Skeletal muscle tissue (tissue), 4 donors: ENCODE measurements around the gene FREY1. TPM values are rescaled to one million over a fixed set of nuclear protein-coding genes. Genes with fewer than 3 reads are reported as not detected.
"Not testable (repeated sequence)": the region's sequence is repeated elsewhere in the genome, so short reads cannot be mapped to it uniquely, and the experiment has no call there.

Experiments used
- H3K27ac ChIP-seq: one replicate; pipeline ENCODE4 v1.7.0; 2013; ENCODE audit warnings: mild to moderate bottlenecking, low read depth, low read length, inconsistent platforms
- H3K27me3 ChIP-seq, 3 donors: one replicate each; pipeline ENCODE4 v1.7.0; 2013; ENCODE audit warnings: low read length in 3 of 3; ENCODE audit not compliant: control insufficient read depth in 3 of 3, insufficient read depth in 3 of 3
- H3K36me3 ChIP-seq, 3 donors: one replicate each; pipeline ENCODE4 v1.7.0; 2013; ENCODE audit warnings: low read length in 3 of 3; ENCODE audit not compliant: control insufficient read depth in 3 of 3, insufficient read depth in 3 of 3
- H3K4me1 ChIP-seq, 3 donors: one replicate each; pipeline ENCODE4 v1.7.0; 2013; ENCODE audit warnings: low read length in 3 of 3, mild to moderate bottlenecking in 3 of 3; ENCODE audit not compliant: control insufficient read depth in 3 of 3, insufficient read depth in 3 of 3
- H3K4me3 ChIP-seq, 3 donors: one replicate each; pipeline ENCODE4 v1.7.0; 2013; ENCODE audit warnings: low read length in 3 of 3
- H3K9ac ChIP-seq, 3 donors: one replicate each; pipeline ENCODE4 v1.7.0; 2013; ENCODE audit warnings: low read length in 3 of 3, mild to moderate bottlenecking in 3 of 3, moderate library complexity in 2 of 3, low read depth in 1 of 3
- H3K9me3 ChIP-seq, 3 donors: one replicate each; pipeline ENCODE4 v1.7.0; 2013; ENCODE audit warnings: low read length in 3 of 3; ENCODE audit not compliant: control insufficient read depth in 3 of 3
- total RNA-seq: library from RNA; depleted of rRNA; stranded (reverse); fragments of >200 nt; gene quantifications from one replicate; pipeline ENCODE4 v1.2.3, GENCODE V29; 2014
- donor health status: Osteomylitis.

FREY1 gene
- total RNA-seq, 1 donor from 2014 or later: 1.6 TPM

GRCh38 chr11:45915446-45915845, 8.4 kb upstream of the FREY1 start:
- Histone ChIP-seq H3K27ac (no peak overlapping the region), H3K27me3 (no peaks in the 10 kb centered on the region), H3K9me3 (no peaks in the 10 kb centered on the region), H3K4me1 (peaks cover 21 to 31% (median 24%) of the 10 kb centered on the region in 3 donors), H3K4me3 (no peak overlapping the region), H3K36me3 (peaks cover 36 to 42% (median 40%) of the 10 kb centered on the region in 3 donors), H3K9ac (no peak overlapping the region)

GRCh38 chr11:45913942-45914635, 7.0 kb upstream of the FREY1 start:
- no peak overlapping the region for H3K4me3 ChIP-seq
- H3K36me3 ChIP-seq: peaks cover 45 to 48% (median 45%) of the 10 kb centered on the region in 3 donors

GRCh38 chr11:45913514-45913913, 6.4 kb upstream of the FREY1 start:
- Histone ChIP-seq H3K4me3 (no peak overlapping the region), H3K27me3 (no peaks in the 10 kb centered on the region), H3K9ac (no peak overlapping the region), H3K36me3 (peaks cover 45 to 48% (median 47%) of the 10 kb centered on the region in 3 donors), H3K27ac (no peak overlapping the region), H3K9me3 (no peaks in the 10 kb centered on the region), H3K4me1 (peaks cover 17 to 24% (median 18%) of the 10 kb centered on the region in 3 donors)

More at GRCh38 chr11:45913942-45914635, 7.0 kb upstream of the FREY1 start:
- H3K27ac ChIP-seq: no peak overlapping the region
- H3K9me3 ChIP-seq: no peaks in the 10 kb centered on the region
- H3K9ac ChIP-seq: no peak overlapping the region
- H3K27me3 ChIP-seq: no peaks in the 10 kb centered on the region
- peaks cover 18 to 29% (median 18%) of the 10 kb centered on the region in 3 donors for H3K4me1 ChIP-seq

GRCh38 chr11:45910623-45911022, 3.6 kb upstream of the FREY1 start:
- Histone ChIP-seq H3K4me3 (no peak overlapping the region), H3K27ac (no peak overlapping the region), H3K9ac (no peak overlapping the region), H3K36me3 (peaks cover 39 to 47% (median 44%) of the 10 kb centered on the region in 3 donors), H3K27me3 (no peaks in the 10 kb centered on the region), H3K4me1 (peaks cover 0 to 4% (median 3%) of the 10 kb centered on the region in 3 donors), H3K9me3 (no peaks in the 10 kb centered on the region)

GRCh38 chr11:45909594-45910475, 2.8 kb upstream of the FREY1 start:
- no peaks in the 10 kb centered on the region for H3K9me3 ChIP-seq
- no peaks in the 10 kb centered on the region for H3K27me3 ChIP-seq
- H3K9ac ChIP-seq: no peak overlapping the region

GRCh38 chr11:45907911-45908370, 870 bp upstream of the FREY1 start:
- Histone ChIP-seq H3K9me3 (no peaks in the 10 kb centered on the region), H3K27me3 (no peaks in the 10 kb centered on the region), H3K36me3 (peaks cover 13 to 21% (median 19%) of the 10 kb centered on the region in 3 donors), H3K9ac (no peak overlapping the region), H3K4me1 (peaks cover 0 to 4% (median 3%) of the 10 kb centered on the region in 3 donors), H3K27ac (no peak overlapping the region), H3K4me3 (no peak overlapping the region)

More at GRCh38 chr11:45909594-45910475, 2.8 kb upstream of the FREY1 start:
- no peak overlapping the region for H3K27ac ChIP-seq
- no peak overlapping the region for H3K4me3 ChIP-seq
- peaks cover 0 to 4% (median 3%) of the 10 kb centered on the region in 3 donors for H3K4me1 ChIP-seq
- H3K36me3 ChIP-seq: peaks cover 32 to 40% (median 37%) of the 10 kb centered on the region in 3 donors

- Histone ChIP-seq H3K4me1 (peaks cover 1 to 5% (median 3%) of the 10 kb centered on the region in 3 donors), H3K9me3 (no peaks in the 10 kb centered on the region), H3K36me3 (peaks cover 11 to 18% (median 13%) of the 10 kb centered on the region in 3 donors), H3K4me3 (no peak overlapping the region), H3K27ac (no peak overlapping the region), H3K9ac (no peak overlapping the region), H3K27me3 (no peaks in the 10 kb centered on the region)
Observed at GRCh38 chr11:45906096-45906682, 882 bp downstream of the FREY1 start.

GRCh38 chr11:45905576-45905975, 1.5 kb downstream of the FREY1 start:
- peaks cover 6 to 12% (median 8%) of the 10 kb centered on the region in 3 donors for H3K36me3 ChIP-seq
- not testable (repeated sequence) for H3K4me3 ChIP-seq, H3K27ac ChIP-seq, H3K27me3 ChIP-seq, H3K9me3 ChIP-seq, H3K9ac ChIP-seq
- H3K4me1 ChIP-seq: peaks cover 7 to 11% (median 8%) of the 10 kb centered on the region in 3 donors

- peaks cover 0 to 4% (median 0%) of the 10 kb centered on the region in 3 donors for H3K27me3 ChIP-seq
- no peak overlapping the region for H3K4me3 ChIP-seq
- H3K9ac ChIP-seq: no peak overlapping the region
- H3K9me3 ChIP-seq: no peaks in the 10 kb centered on the region
- peaks cover 11 to 14% (median 11%) of the 10 kb centered on the region in 3 donors for H3K4me1 ChIP-seq
- H3K27ac ChIP-seq: no peak overlapping the region
- H3K36me3 ChIP-seq: peaks cover 3 to 11% (median 5%) of the 10 kb centered on the region in 3 donors
Observed at GRCh38 chr11:45905095-45905494, 2.0 kb downstream of the FREY1 start.
